Measurements from ENCODE around the gene SYTL4.

- no peak for TF ChIP-seq POLR2A (IDR thresholded peaks at IDR 0.05; ENCODE audit: control extremely low read depth in 1 of 2, low read depth in 2 of 2, low read length in 2 of 2)
- no peak for TF ChIP-seq CTCF (IDR thresholded peaks at IDR 0.05; ENCODE audit: control extremely low read depth in 1 of 3, insufficient read depth in 1 of 3, low read depth in 1 of 3, low read length in 3 of 3)
- no peak for TF ChIP-seq TEAD4 (IDR thresholded peaks at IDR 0.05; ENCODE audit: low read depth, low read length)
- no peak for TF ChIP-seq ASH2L (IDR thresholded peaks at IDR 0.05; ENCODE audit: low read length)
- no peak for TF ChIP-seq RFX5 (IDR thresholded peaks at IDR 0.05; ENCODE audit: borderline replicate concordance, low read depth, low read length)
- no peak for TF ChIP-seq YY1 (IDR thresholded peaks at IDR 0.05; ENCODE audit: low read depth, low read length)
- TF ChIP-seq SRF (IDR thresholded peaks at IDR 0.05; ENCODE audit: low read depth, low read length), result no peak
- no peak for TF ChIP-seq EP300 (IDR thresholded peaks at IDR 0.05; ENCODE audit: borderline replicate concordance in 1 of 2, low read depth in 2 of 2, low read length in 2 of 2)
- TF ChIP-seq GABPA (IDR thresholded peaks at IDR 0.05; ENCODE audit: borderline replicate concordance, insufficient read depth, low read length), result no peak
- TF ChIP-seq ATF3 (IDR thresholded peaks at IDR 0.05; ENCODE audit: insufficient read depth, low read depth, low read length), result no peak
These were observed 36.6 kb downstream of the SYTL4 start for GRCh38 chrX:100695302-100695701.
